Measurements from ENCODE around the gene UBAP2.
A peak's percentile ranks its signal among the peaks of the same experiment; 100 is the strongest.
"Not testable (repeated sequence)": the region's sequence is repeated elsewhere in the genome, so short reads cannot be mapped to it uniquely, and the experiment has no call there.

The UBAP2 gene

DNA sequence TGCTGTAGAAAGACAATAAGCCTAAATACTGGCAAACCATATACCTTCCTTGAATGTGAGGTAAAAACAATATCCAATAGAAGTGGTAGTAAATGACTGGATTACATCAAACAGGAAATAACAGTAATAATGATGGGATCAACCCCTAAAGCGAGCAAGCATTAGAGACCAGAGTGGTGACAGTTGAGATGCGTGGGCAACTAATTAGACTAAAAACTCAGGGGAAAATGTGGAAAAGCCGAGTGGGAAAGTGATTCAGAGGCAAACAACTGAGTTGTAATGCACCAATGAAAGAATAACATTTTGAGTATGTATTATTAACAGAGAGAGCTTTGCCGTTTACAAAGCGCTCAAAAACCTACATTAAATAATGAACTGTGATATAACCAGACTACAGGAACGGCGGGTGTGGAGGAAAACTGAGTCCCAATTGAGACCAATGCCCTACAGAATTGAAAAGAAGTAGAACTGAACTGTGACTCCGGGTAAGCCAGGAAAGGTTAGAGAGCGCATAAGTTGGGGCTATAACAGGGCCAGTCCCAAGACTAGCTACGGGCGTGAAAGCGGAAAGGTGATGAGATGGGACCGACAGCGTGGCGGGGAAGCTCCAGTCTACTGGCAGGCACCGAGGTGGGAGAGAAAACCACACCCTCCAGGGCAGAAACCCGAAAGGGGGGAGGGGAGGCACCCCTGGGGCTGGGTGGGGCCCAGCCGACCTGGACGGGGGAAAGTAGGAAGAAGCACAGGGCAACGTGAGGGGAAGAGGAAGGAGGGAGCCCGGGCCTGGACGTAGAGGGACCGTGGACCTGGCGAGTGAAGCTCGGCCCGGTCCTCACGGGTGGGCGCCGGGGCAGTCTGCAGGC is 592 bp downstream of the UBAP2 start:
- peak; percentile 50 for DNase-seq

DNA sequence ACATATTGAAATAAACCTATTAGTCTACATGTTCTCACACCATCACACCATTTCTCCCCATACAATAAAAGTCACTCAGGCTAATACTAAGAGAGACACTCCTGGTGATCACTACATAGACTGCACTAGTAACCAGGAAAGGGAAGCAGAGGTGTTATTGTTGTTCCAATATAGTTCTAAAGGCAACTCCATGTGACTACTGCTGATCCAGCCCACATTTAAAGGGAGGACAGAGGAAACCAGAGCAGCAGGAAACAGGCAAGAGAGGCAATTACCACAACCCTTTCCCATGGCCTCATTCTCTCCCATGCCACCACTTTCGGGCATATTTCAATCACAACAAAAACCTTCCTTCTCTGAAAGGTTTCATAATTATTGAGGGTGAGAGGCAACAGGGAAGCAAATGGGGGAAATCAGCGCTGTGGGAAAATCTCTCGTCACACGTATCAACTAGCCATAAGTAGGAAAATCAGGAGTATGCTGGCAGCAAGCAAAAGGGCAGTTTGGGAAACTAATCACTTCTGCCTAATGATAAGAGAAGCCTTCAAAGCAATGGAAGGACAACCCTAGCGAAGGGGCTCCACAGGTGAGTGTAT is 1.8 kb downstream of the UBAP2 start:
- DNase-seq, result no peak

DNA sequence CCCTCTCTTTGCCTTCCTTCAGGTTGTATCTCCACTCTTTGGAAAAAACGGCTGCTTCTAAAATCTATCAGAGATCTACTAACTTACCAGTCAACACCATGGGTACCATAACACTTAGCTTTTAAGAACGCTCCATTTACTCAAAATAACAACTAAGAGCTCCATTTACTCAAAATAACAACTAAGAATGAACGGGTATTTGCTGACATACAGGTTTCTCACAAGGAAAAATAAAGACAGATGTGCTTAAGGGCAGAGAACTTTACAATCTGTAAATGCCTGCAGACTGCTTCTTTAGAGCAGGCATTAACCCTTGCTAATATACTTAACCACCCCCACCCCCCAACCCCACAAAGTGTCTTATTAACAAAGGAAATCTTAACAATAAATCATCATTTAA is 2.8 kb downstream of the UBAP2 start:
- no peak for DNase-seq

DNA sequence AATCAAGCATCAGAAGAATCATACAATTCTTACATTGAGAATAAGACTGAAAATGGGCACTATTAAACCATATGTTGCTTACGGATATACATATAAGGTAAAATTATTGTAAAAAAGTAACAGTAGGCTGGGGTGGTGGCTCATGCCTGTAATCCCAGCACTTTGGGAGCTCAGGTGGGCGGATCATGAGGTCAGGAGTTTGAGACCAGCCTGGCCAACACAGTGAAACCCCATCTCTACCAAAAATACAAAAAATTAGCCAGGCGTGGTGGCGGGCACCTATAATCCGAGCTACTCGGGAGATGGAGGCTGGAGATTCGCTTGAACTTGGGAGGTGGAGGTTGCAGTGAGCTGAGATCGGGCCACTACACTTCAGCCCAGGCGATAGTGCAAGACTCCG is 6.6 kb downstream of the UBAP2 start:
- DNase-seq, result not testable (repeated sequence)

DNA sequence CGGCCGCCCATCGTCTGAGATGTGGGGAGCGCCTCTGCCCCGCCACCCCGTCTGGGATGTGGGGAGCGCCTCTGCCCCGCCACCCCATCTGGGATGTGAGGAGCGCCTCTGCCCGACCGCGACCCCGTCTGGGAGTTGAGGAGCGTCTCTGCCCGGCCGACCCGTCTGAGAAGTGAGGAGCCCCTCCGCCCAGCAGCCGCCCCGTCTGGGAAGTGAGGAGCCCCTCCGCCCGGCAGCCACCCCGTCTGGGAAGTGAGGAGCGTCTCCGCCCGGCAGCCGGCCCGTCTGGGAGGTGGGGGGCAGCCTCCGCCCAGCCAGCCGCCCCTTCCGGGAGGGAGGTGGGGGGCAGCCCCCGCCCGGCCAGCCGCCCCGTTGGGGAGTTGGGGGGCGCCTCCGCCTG is 9.8 kb downstream of the UBAP2 start:
- not testable (repeated sequence) for DNase-seq

DNA sequence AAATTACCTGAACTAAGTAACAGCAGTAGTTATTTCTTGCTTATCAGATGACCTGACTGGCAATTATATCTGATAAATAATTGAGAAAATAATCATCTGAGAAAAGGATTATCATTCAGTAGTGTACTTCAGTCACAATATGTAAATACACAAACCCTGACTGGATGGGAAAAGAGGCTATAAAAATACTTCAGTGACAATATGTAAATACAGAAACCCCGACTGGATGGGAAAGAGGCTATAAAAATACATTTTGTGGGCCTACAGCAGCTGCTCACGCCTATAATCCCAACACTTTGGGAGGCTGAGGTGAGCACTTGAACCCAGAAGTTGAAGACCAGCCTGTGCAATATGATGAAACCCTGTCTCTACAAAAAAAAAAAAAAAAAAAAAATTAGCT is 11.1 kb downstream of the UBAP2 start:
- peak; percentile 20 for DNase-seq

DNA sequence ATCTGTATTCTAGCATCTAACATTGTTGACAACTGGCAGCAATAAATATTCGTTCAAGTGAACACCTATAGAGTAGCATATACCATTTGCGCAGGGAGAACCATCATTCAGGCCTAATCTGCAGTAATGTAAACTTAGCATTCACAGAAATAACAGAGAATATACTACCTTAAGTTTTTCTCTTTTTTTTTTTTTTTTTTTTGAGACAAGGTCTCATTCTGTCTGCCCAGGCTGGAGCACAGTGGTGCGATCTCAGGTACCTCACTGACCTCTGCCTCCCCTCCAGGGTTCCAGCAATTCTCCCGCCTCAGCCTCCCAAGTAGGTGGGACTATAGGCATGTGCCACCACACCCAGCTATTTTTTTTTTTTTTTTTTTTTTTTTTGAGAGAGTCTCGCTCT is 12.1 kb downstream of the UBAP2 start:
- no peak for DNase-seq

DNA sequence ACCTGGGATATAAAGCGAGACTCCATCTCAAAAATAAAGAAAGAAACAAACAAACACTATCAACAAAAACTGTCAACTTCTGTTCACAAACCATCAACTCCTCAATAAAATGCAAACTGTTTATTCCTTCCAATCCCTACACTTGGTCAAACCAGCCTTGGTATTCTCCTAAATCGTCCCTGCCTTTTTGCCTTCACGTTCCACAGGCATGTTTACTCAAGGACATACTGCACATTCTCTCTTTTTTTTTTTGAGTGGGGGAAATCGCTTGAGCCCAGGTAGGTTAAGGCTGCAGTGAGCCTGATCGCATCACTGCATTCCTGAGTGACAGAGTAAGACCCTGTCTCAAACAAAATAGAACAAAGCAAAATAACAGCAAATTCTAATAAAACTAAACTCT is 13.0 kb downstream of the UBAP2 start:
- DNase-seq, result no peak

DNA sequence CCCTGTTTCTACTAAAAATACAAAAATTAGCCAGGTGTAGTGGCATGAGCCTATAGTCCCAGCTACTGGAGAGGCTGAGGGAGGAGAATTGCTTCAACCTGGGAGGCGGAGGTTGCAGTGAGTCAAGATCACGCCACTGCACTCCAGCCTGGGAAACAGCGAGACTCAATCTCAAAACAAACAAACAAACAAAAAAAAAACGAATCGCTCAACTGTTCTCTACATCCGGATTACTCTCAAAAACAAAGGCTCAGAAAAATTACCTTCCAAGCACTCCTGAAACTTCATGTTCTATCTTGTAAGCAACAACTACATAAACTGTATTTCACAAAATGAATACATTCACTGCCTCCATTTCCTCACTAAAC is 14.0 kb downstream of the UBAP2 start:
- no peak for DNase-seq

DNA sequence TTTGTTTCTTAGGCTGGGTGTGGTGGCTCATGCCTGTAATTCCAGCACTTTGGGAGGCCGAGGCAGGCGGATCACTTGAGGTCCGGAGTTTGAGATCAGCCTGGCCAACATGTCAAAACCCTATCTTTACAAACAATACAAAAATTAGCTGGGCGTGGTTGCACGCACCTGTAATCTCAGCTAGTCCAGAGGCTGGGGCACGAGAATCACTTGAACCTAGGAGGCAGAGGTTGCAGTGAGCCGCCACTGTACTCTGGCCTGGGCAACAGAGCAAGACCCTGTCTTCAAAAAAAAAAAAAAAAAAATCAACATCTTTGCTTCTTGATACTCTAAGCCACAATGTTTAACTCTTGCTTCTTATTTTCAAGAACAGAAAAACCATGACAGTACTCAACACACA is 16.1 kb downstream of the UBAP2 start:
- no peak for DNase-seq

DNA sequence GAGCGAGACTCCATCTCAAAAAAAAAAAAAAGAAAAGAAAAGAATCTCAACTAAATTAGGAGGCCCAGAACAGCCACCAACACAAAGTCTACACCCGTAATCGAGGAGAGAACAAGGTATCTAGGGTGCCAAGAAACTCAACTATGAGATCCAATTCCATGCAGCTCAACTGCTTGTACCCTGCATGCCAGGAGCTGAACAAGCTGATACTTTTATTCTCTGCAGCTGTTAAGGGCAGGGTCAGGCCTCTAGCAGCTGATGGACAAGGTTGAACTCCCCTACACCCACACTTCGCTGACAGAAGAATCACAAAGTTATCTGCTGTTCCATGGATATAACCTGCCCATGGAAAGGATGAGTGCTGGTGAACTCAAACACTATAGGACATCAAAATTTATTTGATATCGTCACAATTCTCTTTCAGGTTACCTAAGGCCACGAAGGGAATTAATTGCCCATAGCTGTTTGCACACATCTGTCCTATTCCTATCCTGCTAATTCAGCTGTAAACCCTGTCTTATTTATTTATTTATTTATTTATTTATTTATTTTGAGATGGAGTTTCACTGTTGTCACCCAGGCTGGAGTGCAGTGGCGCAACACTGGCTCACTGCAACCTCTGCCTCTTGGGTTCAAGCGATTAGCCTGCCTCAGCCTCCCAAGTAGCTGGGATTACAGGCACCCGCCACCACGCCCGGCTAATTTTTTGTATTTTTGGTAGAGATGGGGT is 20.7 kb downstream of the UBAP2 start:
- DNase-seq, result no peak

DNA sequence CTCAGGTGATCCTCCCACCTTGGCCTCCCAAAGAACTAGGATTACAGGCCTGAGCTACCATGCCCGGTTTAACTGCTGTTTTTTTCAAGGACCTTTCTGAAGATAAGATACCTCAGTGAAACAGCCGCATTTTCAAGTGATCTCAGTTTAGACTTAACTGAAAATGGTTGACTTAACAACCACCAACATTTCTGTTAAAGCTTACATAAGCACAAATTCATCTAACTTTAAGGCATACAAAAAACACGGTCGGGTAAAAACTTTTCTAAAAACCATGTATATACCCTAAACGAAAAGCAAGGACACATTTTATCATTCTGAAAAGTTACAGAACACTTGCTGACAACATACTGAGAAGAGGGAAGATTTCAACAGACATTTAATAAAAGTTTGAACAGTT is 22.9 kb downstream of the UBAP2 start:
- DNase-seq, result no peak

DNA sequence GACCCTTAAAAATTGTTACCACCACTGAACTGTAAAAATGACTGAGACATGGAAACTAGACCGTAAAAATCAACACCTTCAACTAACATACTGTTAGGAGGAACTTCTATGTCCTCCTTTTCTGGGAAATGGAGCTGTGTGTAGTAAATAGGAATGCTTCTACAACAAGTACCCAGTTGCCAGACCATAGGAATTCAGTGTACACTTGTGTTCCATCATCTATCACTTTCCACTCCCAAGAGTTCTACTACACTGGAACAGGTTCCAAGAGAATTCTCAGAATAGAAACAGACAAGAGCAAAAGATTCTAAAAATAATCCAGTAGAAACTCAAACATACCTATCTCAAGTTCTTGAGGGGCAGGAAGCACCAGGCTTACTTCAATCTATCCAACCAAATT is 23.6 kb downstream of the UBAP2 start:
- DNase-seq, result no peak

DNA sequence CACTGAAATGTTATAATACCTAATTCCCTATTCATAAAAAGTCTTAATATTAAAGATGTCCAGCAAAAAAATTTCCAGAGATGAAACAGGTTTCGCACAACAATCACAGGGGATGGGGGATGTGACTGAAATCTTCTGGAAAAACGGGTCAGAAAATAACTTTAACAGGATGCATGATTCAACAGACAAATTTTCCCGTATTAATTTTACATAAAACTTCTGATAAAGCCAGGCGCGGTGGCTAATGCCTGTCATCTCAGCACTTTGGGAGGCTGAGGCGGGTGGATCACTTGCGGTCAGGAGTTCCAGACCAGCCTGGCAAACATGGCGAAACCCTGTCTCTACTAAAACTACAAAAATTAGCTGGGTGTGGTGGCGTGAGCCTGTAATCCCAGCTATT is 24.2 kb downstream of the UBAP2 start:
- not testable (repeated sequence) for DNase-seq

DNA sequence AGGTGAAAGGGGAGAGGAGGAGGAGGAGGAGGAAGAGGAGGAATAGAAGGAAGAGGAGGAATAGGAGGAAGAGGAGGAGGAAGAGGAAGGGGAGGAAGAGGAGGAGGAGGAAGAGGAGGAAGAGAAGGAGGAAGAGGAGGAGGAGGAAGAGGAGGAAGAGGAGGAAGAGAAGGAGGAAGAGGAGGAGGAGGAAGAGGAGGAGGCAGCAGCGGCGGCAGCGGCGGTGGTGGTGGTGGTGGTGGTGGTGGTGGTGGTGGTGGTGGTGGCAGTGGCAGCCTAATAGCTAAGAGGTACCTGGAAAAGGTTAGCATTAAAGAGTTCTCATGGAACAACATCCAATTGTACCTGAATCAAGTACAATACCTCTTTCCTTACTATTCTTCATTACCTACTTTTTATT is 32.5 kb downstream of the UBAP2 start:
- DNase-seq, result no peak

DNA sequence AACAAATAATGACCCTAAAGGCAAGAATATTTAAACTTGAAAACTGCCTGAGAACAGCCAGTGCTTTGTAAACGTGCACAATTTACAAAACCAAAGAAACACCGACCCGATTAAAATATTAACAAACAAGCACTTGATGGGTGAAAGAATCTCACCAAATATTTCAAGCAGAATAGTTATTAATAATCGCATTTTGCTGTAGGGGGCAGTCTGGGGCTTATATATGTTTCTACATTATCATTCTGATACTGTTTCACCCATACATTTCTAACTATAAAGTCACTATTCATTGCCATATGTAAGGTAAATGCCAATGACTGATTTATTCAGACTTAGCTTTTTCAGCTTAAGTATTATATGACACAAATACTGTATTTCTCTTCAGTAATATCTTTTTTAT is 37.7 kb downstream of the UBAP2 start:
- DNase-seq, result peak; percentile 1

DNA sequence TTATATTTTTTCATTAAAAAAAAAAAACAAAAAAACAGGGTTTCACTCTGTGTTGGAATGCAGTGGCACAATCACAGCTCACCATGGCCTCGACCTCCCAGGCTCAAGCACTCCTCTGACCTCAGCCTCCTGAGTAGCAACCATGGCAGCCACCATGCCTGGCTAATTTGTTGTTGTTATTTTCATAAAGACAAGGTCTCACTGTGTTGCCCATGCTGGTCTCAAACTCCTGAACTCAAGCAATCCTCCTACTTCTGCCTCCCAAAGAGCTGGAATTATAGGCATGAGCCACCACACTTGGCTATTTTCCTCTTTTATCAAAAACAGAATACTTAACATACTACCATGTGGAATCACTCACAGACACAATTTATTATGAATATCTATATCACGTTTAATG is 46.7 kb downstream of the UBAP2 start:
- no peak for DNase-seq

DNA sequence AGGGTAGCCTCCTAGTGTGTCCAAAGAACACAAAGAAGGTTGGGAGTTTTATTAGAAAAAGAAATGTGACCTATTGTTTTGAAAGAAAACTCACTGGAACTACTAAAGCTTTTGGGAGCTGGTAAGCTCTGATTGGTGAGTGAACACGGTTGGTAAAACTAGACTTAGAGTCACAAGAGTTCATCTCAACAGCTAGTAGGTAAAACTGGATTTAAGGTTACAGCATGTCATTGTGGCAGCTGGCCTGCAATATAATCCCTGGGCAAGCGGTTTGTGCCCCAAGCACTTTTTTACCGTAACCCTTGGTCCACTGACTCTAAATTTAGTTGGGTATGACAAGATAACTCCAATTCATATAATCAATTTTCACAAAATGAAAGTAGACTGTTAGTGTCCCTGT is 47.4 kb downstream of the UBAP2 start:
- no peak for DNase-seq

DNA sequence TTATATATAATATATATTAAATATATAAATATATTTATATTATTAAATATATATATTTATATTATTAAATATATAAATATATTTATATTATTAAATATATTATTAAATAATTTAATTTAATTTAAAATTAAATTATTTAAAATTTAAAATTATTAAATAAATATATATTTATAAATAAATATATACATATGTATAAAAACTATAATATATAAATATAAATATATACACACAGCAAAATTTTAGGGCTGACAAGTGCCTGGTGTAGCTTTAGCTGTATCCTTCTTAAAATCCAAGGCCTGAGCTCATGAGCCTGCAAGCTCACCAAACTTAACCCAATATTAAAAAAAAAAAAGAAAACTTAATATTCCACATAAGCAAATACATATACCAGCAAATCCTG is 53.2 kb downstream of the UBAP2 start:
- DNase-seq, result no peak

DNA sequence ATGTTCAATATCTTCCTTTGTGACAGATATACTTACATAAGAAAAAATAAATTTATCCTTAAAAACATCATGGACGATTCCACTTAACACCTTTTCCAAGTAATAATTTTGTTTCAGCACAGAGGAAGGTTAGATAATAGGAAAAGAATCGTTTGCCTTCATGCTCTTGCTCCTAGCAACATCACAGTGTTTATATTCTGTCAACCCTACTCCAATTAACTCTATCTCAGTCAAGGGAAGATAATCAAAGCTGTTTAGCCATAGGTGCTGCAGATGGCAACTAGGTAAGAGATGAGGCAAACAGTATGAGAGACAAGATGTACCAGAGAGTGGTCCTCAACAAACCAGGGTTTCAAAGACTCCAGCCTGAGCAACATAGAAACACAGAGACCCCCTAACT is 55.6 kb downstream of the UBAP2 start:
- no peak for DNase-seq

DNA sequence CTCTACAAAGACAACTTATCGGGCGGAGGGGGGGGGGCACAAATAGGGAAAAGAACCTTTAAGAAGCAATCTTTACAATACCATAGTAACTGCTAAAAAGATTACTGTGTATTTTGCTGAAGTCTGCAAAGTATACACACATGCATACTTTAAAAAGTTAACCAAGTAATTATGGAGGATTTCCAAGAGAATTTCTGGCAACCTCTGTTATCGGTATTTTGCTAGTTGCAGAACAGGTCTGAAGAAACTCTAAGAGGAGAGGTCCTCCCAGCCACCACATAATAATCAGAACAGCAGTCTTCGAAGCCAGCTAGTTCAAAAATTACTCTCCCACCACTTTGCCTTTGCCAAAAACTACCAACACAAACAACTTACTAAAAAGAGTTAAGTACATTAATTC is 56.1 kb downstream of the UBAP2 start:
- DNase-seq, result no peak

DNA sequence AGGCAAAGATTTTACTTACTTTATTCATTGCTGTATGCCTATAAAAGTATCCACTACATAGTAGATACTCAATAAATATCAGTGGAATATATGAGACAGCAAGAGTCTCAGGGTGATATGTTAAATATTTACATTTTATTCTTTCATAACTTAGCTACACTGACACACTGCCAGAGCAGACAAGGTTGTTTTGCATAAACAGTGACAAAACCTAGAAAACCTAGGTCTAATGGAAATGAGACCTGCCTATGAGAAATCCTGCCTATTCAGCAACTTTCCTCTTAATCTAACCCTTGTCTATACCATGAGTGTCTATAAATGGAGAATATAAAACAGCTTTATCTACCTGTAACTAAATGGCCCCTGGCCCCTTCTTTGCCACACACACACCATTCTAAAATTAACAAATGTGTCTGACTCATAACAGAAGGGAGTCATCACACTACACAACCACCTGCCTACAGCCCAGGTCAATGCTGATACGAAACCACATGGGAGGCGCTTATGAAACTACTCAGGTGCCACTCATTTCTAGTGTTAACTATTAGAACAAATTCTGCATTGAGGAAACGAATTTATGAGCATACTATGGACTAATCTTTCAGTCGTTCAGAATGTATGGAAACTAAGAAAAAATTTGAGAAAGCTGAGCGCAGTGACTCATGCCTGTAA is 60.3 kb downstream of the UBAP2 start:
- DNase-seq, result no peak

DNA sequence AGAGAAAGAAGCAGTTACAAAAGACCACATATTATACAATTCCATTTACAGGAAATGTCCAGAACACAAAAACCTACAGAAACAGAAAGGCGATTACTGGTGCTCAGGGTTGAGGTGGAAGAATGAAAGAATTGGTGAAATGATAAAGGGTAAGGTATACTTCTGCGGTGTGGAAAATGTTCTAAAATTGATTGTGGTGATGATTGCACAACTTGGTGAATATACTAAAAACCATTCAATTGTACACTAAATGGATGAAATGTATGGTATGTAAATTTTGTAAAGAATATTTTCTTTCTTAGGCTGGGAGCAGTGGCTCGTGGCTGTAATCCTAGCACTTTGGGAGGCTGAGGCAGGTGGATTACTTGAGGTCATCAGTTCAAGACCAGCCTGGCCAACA is 72.3 kb downstream of the UBAP2 start:
- no peak for DNase-seq

DNA sequence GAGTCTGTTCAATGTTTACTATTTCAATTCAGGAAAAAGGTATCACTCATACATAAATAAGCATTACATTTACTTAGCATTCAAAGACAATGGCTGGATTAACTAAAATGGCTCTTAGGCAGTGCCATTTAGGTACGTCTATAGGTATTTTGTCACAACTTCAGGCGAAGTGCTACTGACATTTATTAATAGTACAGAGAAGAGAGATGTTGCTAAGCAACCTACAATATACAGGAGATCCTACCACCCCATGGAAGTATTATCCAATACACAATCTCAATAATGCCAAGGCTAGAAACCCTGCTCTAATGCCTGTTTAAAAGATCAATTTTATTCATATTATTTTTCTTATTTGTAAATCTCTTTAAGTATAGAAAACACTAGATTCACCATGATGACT is 76.0 kb downstream of the UBAP2 start:
- DNase-seq, result no peak
